Measurements from ENCODE around the gene TUBGCP5. TPM values are rescaled to one million over a fixed set of nuclear protein-coding genes. Genes with fewer than 3 reads are reported as not detected.

The TUBGCP5 gene
- total RNA-seq, 1 donor from 2014 or later, result 14.6 TPM

DNA sequence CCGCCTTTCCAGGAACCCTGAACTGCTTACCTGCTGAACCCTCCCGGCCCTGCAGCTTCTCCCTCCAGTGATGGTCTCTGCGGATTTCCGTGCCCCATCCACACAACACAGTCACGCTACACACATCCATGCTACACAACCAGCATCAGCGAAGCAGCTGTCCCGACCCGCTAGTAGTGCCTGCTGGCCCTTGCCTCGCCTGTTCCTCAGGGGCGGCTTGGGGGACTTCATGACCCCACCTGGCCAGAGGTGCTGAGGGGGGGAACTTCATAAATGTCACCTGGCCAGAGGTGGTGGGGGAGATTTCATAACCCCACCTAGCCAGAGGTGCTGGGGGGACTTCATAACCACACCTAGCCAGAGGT, 530 bp upstream of the TUBGCP5 start:
- Mint-ChIP-seq H3K9me3 (ENCODE audit: low read depth) (no peaks in the 10 kb centered on the region), H3K36me3 (ENCODE audit: low read depth) (peaks cover 2% of the 10 kb centered on the region), H3K27me3 (ENCODE audit: low read depth) (no peaks in the 10 kb centered on the region), H3K27ac (ENCODE audit: unreplicated experiment) (peak overlapping the region; percentile 95), H3K4me1 (ENCODE audit: low read depth) (peaks cover 18% of the 10 kb centered on the region), H3K4me3 (ENCODE audit: unreplicated experiment) (peak overlapping the region; percentile 87)
- DNase-seq (ENCODE audit: low spot score), result no peak
- TF ChIP-seq, protein P1, sequence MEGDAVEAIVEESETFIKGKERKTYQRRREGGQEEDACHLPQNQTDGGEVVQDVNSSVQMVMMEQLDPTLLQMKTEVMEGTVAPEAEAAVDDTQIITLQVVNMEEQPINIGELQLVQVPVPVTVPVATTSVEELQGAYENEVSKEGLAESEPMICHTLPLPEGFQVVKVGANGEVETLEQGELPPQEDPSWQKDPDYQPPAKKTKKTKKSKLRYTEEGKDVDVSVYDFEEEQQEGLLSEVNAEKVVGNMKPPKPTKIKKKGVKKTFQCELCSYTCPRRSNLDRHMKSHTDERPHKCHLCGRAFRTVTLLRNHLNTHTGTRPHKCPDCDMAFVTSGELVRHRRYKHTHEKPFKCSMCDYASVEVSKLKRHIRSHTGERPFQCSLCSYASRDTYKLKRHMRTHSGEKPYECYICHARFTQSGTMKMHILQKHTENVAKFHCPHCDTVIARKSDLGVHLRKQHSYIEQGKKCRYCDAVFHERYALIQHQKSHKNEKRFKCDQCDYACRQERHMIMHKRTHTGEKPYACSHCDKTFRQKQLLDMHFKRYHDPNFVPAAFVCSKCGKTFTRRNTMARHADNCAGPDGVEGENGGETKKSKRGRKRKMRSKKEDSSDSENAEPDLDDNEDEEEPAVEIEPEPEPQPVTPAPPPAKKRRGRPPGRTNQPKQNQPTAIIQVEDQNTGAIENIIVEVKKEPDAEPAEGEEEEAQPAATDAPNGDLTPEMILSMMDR (IDR thresholded peaks at IDR 0.05), result peak; percentile 12

GRCh38 chr15:23038726-23039142, 635 bp downstream of the TUBGCP5 start:
- H3K27ac Mint-ChIP-seq (ENCODE audit: unreplicated experiment), result peak overlapping the region; percentile 92
- peak overlapping the region; percentile 81 for H3K4me3 Mint-ChIP-seq (ENCODE audit: unreplicated experiment)
- peaks cover 10% of the 10 kb centered on the region for H3K36me3 Mint-ChIP-seq (ENCODE audit: low read depth)
- TF ChIP-seq, protein P1 (IDR thresholded peaks at IDR 0.05), result no peak
- no peaks in the 10 kb centered on the region for H3K27me3 Mint-ChIP-seq (ENCODE audit: low read depth)
- H3K9me3 Mint-ChIP-seq (ENCODE audit: low read depth), result no peaks in the 10 kb centered on the region
- DNase-seq (ENCODE audit: low spot score), result no peak
- H3K4me1 Mint-ChIP-seq (ENCODE audit: low read depth), result peaks cover 18% of the 10 kb centered on the region

GRCh38 chr15:23035964-23036566, 3.3 kb downstream of the TUBGCP5 start:
- no peak overlapping the region for H3K4me3 Mint-ChIP-seq (ENCODE audit: unreplicated experiment)
- TF ChIP-seq, protein P1 (IDR thresholded peaks at IDR 0.05), result peak; percentile 81
- peaks cover 13% of the 10 kb centered on the region for H3K36me3 Mint-ChIP-seq (ENCODE audit: low read depth)
- DNase-seq (ENCODE audit: low spot score), result no peak
- no peaks in the 10 kb centered on the region for H3K27me3 Mint-ChIP-seq (ENCODE audit: low read depth)
- no peaks in the 10 kb centered on the region for H3K9me3 Mint-ChIP-seq (ENCODE audit: low read depth)
- peaks cover 18% of the 10 kb centered on the region for H3K4me1 Mint-ChIP-seq (ENCODE audit: low read depth)
- H3K27ac Mint-ChIP-seq (ENCODE audit: unreplicated experiment), result no peak overlapping the region

DNA sequence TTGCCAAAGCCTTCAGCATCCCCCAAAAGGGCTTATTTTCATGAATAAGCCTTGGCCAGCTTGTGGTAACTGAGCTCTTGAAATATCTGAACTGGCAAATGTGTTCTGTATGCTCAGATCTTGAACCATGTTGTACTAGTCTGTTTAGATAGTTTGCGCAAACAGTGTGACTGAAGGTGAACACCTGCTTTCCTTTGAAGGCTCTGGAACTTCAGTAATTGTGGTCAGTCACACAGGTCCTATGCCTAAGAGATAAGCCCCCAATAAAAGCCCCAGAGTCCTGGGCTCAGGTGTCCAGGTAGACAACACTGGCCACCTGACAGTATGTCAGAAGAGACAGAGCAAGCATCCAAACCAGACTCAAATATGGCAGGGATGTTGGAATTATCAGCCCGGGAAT, 5.4 kb downstream of the TUBGCP5 start:
- Mint-ChIP-seq H3K4me1 (ENCODE audit: low read depth) (peaks cover 13% of the 10 kb centered on the region), H3K36me3 (ENCODE audit: low read depth) (peaks cover 18% of the 10 kb centered on the region), H3K9me3 (ENCODE audit: low read depth) (no peaks in the 10 kb centered on the region), H3K4me3 (ENCODE audit: unreplicated experiment) (no peak overlapping the region), H3K27me3 (ENCODE audit: low read depth) (no peaks in the 10 kb centered on the region), H3K27ac (ENCODE audit: unreplicated experiment) (no peak overlapping the region)
- TF ChIP-seq, protein P1 (IDR thresholded peaks at IDR 0.05), result no peak
- no peak for DNase-seq (ENCODE audit: low spot score)

DNA sequence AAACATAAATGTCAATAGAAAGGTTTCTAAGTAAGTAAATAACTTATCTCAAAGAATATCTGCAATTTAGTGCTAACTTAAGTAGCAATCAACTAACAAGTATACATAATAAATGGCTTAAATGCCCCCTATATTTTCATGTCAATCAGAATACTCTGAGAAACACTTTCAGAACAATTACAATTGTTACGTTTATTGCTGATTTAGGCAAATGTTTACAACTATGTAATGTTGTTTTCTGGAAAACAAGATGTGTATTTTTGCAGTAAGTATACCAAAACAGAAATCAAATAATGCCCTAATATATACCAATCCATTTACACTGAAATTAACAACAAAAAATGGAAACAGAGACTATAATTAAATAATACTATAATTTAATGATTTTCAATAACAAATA, 13.2 kb downstream of the TUBGCP5 start:
- H3K27ac Mint-ChIP-seq (ENCODE audit: unreplicated experiment), result no peak overlapping the region

More for the DNA sequence above, 13.2 kb downstream of the TUBGCP5 start:
- DNase-seq (ENCODE audit: low spot score), result no peak
- no peaks in the 10 kb centered on the region for H3K4me1 Mint-ChIP-seq (ENCODE audit: low read depth)
- no peaks in the 10 kb centered on the region for H3K27me3 Mint-ChIP-seq (ENCODE audit: low read depth)
- H3K9me3 Mint-ChIP-seq (ENCODE audit: low read depth), result no peaks in the 10 kb centered on the region
- TF ChIP-seq, protein P1 (IDR thresholded peaks at IDR 0.05), result no peak
- peaks cover 26% of the 10 kb centered on the region for H3K36me3 Mint-ChIP-seq (ENCODE audit: low read depth)
- H3K4me3 Mint-ChIP-seq (ENCODE audit: unreplicated experiment), result no peak overlapping the region

Data from chondrocyte (in vitro differentiated cells).